HG02623 (cell line): ENCODE results near the gene STK24.
A peak's percentile ranks its signal among the peaks of the same experiment; 100 is the strongest.

ENCODE experiments used
- ATAC-seq: cut with Tn5 transposase; IDR thresholded peaks from one replicate; pipeline ENCODE4 v1.9.1; 2021; ENCODE audit warnings: moderate library complexity; ENCODE audit not compliant: unreplicated experiment

The STK24 gene

DNA sequence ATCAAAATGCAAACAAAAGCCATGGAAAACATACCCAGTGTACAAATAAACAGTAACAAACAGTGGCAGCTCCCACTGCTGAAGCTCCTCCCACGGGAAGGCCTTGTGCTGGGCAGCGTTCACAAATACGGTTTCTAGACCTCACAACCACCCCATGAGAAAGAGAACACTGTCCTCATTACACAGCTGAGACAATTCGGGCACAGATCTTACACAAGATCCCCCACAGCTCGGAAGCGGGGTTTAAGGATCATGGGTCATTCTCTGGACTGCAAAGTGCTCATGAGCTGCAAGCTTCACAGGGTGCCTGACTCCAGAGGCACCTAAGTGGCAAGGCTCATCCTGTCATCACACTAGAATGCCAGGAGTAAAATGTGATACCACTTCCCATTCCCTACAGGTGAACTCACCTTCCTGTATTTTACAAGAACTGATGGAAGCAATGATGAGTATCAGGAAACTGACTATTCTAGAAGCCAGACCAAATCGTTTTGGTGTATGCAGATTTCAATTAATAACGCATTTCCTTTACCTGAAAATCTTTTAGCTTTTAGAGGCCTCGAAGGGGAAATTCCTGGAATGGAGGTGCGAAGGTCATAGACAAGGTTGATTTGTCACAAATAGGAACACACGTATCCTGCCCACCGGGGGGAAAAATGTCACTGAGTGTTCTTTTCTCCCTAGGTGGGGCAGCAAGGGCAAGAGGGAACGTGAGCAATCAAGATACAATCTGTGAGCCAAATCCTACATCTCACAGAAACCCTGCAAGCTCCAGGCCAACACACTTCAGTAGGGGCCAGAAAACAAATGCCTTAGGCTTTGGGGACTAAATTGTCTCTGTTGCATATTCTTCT lies 41.2 kb downstream of the STK24 start:
- no peak for ATAC-seq

DNA sequence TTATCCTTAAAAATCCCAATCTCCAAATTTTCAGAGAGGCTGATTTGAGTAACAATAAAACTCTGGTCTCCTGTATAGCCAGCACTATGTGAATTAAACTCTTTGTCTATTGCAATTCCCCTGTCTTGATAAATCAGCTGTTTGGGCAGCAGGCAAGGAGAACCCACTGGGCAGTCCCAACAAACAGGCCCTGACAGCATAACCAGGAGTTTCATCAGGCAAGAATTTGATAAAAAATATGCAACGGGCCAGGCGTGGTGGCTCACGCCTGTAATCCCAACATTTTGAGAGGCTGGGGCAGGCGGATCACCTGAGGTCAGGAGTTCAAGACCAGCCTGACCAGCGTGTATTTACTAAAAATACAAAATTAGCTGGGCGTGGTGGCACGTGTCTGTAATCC lies 42.1 kb downstream of the STK24 start:
- ATAC-seq, result no peak

DNA sequence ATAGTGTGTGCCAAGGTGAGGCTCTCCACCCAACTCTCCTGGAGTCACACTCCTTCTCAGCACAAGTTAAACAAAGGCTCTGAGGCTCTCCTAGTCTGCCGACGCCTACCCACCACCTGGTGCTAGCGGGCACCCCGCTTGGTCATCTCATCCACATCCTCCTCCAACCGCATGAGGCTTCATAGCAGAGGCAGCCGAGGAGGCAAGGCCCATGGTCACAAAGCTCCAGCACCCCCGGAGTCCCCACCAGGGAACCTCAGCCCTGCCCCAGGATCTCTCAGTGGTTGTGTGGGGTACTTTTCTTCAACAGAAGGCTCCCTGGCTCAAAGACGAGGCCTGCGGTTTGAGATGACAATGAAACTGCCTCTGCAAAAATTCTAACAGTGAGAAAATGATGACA lies 43.0 kb downstream of the STK24 start:
- ATAC-seq, result no peak

DNA sequence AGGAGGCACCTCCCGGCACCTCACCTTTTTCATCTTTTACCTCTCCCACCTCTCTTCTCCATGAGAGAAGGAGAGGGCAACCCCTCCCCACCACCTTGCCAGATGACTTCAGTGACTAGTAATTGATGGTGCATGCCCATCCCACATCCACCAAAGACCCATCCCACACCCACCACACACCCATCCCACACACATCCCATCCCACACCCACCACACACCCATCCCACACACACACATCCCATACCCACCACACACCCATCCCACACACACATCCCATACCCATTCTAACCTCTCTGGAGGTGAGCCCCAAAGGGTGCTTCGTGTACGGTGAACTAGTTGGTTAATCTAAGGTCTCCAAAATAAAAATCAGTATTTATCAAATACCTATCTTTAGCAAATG lies 44.7 kb downstream of the STK24 start:
- ATAC-seq, result no peak

DNA sequence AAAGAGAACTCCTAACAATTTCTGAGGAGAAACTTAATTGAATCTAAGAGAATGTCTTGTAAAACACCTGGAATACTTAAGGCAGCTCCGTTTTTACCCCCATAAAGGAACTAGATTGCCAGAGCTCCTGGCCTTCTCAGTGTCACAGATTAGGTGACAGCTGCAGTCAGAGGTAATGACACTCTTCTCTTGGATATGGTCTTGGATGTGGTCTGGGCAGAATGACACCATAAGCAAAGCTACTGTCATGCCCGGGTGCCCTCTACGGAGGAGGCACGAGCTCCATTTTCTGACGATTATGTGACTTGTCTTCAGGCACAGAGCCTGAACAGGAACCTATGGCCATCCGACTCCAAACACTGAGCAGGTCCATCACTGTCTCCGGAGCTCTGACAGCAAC lies 46.7 kb downstream of the STK24 start:
- no peak for ATAC-seq

DNA sequence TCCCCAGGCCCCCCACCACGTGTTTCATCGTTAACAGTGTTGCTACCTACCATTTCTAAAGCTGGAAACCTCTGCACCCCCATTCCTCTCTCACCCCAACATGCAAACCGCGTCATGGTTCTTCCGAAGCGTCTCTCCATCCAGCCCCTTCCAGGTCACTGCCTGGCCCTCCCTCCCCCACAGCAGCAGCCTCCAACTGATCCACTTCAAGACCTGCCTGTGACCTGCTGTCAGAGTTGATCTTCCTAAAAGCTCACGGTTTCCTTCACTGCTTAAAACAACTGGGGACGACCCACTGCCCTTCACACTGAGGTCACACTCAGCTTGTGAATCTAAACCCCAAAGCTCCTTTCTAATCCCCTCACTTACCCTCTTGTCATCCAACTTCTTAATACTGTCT lies 47.7 kb downstream of the STK24 start:
- no peak for ATAC-seq

DNA sequence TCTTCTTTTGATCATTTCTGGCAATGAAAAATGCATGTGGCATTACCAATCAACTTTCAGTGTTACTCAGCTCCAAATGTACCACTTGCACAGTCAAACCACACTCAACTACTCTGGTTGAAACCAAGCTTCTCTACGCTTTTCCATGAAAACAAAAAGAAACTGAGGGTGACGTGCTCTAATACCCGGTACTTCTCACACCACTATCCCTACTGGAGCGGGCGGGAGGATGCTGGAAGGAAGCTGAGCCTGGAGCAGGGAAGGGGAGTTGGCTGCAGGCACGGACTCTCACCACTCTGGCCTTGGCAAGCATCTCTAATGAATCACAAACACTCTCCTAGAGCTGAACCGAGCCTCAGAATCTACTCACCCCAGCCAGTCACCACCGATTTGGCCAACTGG lies 48.2 kb downstream of the STK24 start:
- ATAC-seq, result no peak

DNA sequence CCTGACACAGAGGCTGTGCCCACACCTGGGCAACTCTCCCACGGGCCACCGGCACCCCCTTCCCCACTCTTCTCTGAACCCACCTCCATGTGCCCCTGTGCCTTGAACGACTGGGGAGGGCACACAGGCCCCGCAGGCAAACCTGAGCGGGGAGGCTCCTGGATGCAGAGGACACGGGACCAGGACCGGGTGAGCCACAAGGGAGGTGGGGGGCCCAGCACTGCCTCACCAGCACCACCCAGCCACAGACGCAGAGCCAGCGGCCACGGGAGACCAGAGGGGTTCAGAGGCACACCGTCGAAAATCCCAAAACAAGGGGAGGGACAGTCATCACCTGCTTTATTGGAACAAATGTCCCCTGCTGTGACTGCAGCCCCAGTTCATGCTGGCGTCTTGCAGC lies 49.4 kb downstream of the STK24 start:
- no peak for ATAC-seq

DNA sequence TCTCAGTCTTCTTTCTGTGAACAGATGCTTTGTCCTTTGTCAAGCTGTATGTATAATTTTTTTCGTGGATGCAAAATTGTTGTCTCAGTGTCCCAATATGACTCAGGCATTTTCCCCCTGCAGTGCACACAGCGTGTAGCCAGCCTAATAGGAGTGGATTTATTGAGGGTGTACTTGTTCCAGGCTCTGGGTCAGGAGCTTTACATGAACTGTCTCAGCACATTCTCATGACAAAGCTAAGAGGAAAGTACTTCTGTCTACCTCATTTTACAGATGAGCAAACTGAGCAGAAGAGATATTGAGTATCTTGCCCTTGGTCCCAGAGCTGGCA lies 50.8 kb downstream of the STK24 start:
- peak; percentile 35 for ATAC-seq

DNA sequence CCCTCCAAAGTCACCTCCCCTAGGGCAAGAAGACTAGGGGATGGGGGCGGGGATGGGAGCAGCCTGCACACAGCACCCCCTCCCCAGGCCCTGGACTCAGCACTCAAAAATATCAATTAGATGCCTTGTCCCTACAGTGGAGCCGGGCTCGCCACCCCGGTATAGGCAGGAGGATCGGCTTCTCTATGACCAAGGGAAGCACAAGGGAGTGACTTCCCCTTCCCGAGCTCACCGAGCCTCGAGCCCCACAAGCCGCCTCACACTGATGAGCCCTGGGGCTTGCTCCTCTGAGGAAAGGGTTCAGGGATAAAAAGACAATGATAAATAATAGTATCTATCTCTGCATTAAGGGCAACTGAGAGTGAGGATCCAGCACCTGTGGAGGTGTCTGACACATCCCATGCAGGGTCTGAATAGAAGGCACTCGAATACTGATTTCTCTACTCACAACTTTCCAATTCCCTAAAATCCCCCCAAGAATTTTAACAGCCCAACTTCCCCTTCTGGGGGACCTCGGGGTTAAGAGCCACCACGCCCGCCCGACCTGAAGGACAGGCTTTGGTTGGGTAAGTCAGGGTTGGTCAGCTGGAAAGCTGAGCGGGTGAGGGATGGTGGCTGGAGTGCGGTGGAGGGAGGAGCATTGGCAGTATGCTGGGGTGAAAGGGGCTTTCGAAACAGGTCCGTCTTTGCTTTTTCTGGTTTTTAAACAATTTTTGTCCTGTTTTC lies 51.3 kb downstream of the STK24 start:
- peak; percentile 22 for ATAC-seq

DNA sequence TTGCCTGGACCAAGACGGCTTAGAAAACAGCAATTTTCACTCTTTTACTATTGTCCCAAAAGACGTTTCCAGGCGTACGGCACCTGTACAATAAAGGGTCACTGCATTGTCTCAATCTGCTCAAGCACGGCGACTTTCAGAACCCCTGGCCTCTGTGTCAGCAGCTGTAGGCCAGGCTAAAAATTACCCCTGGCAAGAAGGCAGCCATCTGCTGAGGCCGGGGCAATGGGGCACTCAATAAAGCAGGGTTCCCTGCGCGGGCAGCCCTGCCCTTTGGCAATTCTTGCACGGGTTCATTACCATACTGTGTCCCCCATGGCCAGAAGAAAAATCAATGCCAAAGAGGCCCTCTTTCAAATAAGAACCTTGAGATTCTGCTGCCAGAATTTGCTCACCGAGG lies 52.1 kb downstream of the STK24 start:
- ATAC-seq, result no peak

DNA sequence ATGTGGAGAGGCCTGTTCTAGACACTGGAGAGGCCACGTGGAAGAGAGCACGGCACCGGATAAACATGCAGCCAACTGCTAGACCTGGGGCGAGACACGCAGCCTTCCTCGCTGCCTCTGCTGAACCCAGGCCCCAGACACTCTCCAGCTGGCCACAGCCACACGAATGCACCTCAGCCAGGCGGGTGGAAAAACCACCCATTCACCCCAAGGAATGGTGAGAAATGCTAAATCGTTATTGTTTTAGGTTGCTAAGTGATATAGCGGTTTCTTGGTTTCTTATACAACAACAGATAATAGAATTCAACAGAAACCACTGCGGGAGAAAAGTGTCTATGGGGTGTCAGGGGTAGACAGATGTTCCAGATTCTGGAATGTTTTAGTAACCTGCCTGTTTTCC lies 52.5 kb downstream of the STK24 start:
- ATAC-seq, result no peak

DNA sequence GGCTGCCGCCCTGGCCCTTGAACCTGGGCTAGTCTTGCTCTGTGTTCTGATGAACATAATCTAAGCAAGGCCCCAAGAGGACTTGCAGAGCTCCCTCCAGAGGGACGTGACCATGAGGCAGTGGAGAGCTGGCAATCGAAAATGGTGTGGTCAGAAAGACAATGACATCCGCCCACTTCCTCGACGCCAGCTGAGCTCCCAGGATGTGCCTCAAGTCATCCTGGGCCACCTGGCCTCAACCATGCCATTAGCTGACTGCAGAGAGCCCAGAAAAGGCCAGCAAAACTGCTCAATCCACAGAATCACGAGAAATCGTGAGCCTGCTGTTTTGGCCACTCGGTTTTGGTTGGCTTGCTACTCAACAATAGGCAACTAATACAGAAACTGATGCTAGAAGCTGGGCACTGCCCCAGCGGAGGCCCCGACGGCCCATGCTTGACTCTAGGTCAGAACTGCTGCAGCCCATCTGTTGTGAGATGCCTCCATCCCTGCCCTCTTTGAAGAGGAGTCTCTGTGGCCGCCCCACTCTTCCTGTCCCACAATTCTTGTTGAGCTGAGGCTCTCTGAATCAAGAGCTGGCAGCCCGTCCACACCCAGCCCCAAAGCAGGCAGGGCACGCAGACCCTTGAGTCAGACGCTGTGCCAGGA lies 53.3 kb downstream of the STK24 start:
- no peak for ATAC-seq

DNA sequence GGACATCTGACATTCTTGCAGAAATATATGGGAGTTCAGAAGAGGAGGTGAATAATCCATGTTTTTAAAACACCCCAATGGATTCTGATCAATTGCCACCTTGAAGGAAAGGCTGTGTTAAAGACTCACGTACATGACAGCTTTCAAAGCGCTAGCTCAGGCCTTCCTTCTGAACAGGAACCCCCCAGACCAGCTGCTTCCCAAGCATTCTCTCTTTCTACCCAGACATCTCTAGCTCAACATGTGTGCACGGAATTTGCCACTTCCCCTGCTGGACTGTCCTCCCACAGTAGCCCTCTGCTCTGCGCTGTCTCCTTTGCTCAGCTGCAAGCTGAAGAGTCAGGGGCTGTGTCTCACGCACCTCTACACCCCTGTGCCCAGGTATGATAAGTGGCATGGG lies 54.5 kb downstream of the STK24 start:
- no peak for ATAC-seq

DNA sequence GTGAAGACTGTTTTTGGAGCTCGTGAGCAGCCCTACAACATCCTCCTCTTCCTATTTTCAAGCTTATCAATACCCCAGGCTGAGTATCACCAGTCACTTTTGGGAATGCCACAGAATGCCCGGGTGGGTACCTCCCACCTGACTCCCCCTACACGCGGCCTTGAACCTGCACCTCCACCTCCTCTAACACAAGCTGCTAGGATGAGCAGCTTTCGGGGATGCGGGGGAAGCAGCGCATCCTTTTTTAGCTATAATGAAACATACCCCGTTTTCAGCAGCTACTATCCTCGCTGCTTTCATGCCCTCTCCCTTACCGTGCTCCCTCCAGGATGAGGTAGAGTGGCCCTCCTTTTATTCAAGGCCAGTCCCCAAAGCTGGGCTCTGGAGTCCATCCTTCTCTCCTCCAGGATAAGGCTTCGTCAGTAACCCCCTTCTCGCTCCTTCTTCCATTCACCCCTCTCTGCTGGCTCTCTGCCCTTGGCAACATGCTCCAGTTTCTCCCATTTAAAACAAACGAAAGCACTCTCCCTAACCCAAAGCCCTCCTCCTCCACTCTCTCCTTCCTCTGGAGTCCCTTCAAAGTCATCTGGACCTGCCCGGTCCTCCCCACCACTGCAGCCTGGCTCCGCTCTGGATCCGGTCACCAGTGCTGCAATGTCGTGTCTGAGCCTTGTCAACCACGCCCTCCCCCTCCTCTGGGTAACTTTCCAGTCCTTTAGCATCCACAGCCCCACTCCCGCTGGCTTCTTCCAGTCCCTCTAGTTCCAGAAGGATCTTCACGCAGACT lies 55.3 kb downstream of the STK24 start:
- ATAC-seq, result no peak

DNA sequence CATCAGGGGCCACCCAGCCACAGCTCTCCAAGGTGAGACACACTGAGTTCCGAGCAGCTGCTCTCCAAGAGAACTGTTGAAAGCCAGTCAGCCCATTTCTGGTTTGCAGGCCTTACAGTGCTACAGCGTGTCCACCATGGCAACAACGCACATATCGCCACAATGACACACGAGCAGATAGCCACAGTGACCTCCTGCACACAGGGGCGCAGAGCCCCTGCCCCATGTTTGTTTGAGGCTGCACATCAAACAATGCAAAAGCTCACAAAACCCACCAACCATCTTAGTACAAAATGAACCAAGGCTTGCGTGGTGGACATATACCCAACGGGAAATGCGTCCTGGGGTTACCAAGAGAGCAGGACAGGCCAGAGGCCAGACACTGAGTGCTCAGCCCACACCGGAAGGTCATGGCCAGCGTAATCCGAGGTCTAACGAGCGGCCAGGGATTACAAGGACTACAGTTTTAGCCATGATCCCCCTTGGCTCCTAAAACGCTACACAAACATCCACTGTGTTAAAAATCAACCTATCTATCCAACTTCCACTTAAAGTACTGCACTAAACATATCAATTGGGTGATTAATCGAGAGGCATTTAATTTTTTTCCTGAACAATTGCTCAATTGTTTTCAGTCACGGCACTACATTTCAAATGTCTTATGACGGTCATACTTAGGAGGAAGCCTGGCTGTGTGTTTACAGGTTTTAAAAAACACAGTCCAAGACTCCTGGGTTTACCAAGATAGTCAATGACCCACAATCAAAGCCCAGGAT lies 56.0 kb downstream of the STK24 start:
- no peak for ATAC-seq

DNA sequence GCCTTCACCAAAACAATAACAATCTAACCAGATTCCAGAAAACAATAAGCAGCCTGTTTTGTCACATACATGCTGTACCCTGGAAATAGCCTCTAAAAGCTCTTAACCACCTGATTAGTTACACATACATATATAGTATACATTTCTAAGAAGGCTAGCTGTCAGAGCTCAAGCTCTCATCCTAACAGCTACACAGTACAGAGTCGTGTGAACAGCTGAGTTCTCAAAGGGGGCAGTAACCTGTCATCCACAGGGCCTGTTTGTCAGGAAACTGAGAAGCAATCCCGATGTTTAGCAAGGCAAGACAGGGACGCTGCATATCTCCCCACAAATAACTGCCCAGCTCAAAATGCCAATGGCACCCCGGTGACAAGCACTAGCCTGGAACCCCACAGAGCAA lies 56.9 kb downstream of the STK24 start:
- no peak for ATAC-seq

DNA sequence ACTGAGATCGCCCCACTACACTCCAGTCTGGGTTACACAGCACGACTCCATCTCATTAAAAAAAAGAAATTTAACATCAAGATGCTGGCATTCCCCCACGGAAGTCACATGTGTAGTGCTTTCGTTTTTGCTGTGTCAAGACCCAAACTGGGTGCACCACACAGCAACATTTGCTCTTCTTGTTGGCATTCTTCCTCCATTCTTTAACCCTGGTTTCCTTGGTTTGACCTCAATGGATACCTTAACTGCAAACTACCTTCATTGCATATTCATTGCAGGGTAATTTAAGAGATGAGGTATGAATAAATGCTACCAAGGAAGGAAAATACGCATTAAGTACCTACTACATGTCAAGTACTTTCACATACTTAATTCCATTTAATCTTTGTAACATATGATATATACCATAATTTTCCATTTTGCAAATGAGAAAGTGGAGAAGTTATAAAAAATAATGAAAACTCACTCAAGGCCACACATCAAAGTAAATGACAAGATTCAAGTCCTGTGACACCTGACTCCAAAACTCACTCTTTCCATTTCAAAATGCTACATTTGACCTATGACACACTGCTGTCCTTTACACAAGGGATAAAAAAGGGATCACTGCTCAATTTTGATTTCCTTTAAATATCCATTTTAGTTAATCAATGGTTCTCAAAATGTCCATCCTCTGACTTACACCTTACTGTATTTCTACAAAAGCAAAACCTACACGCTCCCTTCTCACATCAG lies 59.2 kb downstream of the STK24 start:
- ATAC-seq, result no peak

DNA sequence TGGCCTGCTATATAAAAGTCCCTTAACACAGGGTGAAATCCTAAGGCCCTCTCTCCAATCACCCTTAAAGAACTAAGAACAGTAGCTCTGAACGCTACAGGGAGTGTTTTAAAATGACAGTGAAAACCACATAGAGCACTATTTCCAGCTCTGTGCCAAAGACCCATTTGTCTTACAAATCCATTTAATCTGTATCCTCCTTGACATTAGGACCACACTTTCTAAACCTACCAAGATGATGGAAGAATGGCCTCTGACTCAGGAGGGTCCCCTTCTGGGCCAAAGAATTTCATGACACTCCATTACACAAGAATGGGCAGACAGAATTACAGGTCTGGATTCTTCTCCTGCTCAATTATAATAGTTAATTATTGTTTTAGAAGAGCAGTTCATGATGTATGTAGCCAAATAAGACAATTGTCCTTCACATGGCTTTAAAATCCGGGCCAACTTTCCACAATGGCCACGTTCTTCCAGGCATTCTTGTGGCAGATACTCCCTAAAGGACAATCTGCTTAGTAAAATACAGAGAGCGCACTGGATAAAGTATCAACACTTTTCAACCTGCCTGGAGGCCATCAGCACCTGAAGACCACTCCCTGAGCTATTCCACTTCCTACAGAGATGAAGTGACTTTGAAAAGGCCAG lies 61.0 kb downstream of the STK24 start:
- ATAC-seq, result peak; percentile 31
